Upper lobe of left lung (tissue), 4 donors: ENCODE measurements around the gene PRRG2.

Experiments
- CTCF ChIP-seq, 6 experiments: fragments of 450-650 bp in 4 of 6; fragments of 200-600 bp in 2 of 6; sonication (generic) in 2 of 6; IDR thresholded peaks; one replicate each; pipeline ENCODE4 v1.5.1; 2016 to 2019; ENCODE audit warnings: antibody characterized with exemption in 6 of 6
- EP300 ChIP-seq, 4 donors: sonication (generic); formaldehyde crosslinking; IDR thresholded peaks; one replicate each; pipeline ENCODE4 v1.5.1; 2017; ENCODE audit warnings: antibody characterized with exemption in 4 of 4, control low read depth in 2 of 4
- POLR2A ChIP-seq, 4 donors: fragments of 450-650 bp; IDR thresholded peaks; one replicate each; pipeline ENCODE4 v1.5.1; 2016 to 2017; ENCODE audit warnings: antibody characterized with exemption in 4 of 4, mild to moderate bottlenecking in 2 of 4

GRCh38 chr19:49631014-49631588, 50.0 kb downstream of the PRRG2 start:
- TF ChIP-seq EP300 (IDR thresholded peaks at IDR 0.05) (no peak), POLR2A (IDR thresholded peaks at IDR 0.05) (no peak), CTCF (IDR thresholded peaks at IDR 0.05) (peak in 2 of 6 experiments; percentile 9 to 20)
